HFF-Myc (cell line): ENCODE measurements around the gene LIMK1.

Source experiments
- DNase-seq: peaks from one replicate; pipeline ENCODE4 v3.0.0-alpha.2; 2011; ENCODE audit warnings: low read depth; ENCODE audit errors: extremely low read depth
- H3K4me3 ChIP-seq: replicated peaks from 2 replicates; pipeline ENCODE4 v1.5.1; 2011; ENCODE audit warnings: low read depth, mild to moderate bottlenecking, control low read depth, low read length
- TF ChIP-seq, protein P1 (sequence below): IDR thresholded peaks from 2 replicates; pipeline ENCODE4 v1.5.1; 2012; ENCODE audit warnings: mild to moderate bottlenecking, low read depth, low read length, control low read depth; ENCODE audit errors: missing control alignments

LIMK1 gene

GRCh38 chr7:74084722-74085578, 1.3 kb downstream of the LIMK1 start:
- peak overlapping the region; percentile 68 for H3K4me3 ChIP-seq
- DNase-seq = no peak
- TF ChIP-seq, protein P1, sequence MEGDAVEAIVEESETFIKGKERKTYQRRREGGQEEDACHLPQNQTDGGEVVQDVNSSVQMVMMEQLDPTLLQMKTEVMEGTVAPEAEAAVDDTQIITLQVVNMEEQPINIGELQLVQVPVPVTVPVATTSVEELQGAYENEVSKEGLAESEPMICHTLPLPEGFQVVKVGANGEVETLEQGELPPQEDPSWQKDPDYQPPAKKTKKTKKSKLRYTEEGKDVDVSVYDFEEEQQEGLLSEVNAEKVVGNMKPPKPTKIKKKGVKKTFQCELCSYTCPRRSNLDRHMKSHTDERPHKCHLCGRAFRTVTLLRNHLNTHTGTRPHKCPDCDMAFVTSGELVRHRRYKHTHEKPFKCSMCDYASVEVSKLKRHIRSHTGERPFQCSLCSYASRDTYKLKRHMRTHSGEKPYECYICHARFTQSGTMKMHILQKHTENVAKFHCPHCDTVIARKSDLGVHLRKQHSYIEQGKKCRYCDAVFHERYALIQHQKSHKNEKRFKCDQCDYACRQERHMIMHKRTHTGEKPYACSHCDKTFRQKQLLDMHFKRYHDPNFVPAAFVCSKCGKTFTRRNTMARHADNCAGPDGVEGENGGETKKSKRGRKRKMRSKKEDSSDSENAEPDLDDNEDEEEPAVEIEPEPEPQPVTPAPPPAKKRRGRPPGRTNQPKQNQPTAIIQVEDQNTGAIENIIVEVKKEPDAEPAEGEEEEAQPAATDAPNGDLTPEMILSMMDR = no peak

GRCh38 chr7:74087791-74088453, 4.3 kb downstream of the LIMK1 start:
- DNase-seq = no peak
- H3K4me3 ChIP-seq = no peak overlapping the region
- TF ChIP-seq, protein P1 = no peak

- H3K4me3 ChIP-seq = no peak overlapping the region
- no peak for DNase-seq
- TF ChIP-seq, protein P1 = no peak
These were observed 8.8 kb downstream of the LIMK1 start for GRCh38 chr7:74092321-74092963.

DNA sequence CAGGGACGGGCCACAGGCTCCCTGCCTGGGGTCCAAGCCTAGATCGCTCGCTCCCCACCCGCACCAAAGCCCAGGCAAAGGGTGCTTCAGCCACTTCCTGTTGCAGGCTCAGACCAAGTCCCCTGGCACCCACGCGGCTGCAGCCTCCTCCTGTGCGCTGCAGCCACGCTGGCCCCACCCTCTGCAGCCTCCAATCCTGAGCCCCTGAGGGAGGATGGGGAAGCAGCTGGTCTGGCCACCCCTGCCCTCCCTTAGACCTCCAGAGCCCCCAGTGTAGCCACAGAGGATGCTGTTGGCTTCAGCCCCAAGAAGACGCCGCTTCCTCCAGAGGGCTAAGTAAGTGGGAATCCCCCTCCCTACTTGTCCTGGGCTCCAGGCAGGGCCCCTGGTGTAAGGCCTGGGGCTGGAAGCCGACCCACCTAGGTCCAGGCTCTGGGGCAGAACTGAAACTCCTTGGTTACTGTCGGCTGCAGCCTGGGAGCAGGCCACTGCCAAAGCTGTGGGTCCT, 9.4 kb downstream of the LIMK1 start:
- DNase-seq = no peak
- TF ChIP-seq, protein P1 = no peak
- no peak overlapping the region for H3K4me3 ChIP-seq

GRCh38 chr7:74093671-74094223, 10.1 kb downstream of the LIMK1 start:
- TF ChIP-seq, protein P1 = no peak
- H3K4me3 ChIP-seq = no peak overlapping the region
- no peak for DNase-seq
